Uterus (tissue), 4 donors: ENCODE measurements around the gene CCN5. TPM values are rescaled to one million over a fixed set of nuclear protein-coding genes. Genes with fewer than 3 reads are reported as not detected.

Experiments
- DNase-seq, 2 donors: peaks; one replicate each; pipeline ENCODE4 v3.0.0-alpha.2; 2019 to 2020
- H3K27ac ChIP-seq, 2 donors: fragments of 200-600 bp; sonication (generic); 1 replicate in 1 of 2; 2 replicates in 1 of 2; pipeline ENCODE4 v1.5.1; 2016 to 2018
- H3K27me3 ChIP-seq, 2 donors: fragments of 200-600 bp; sonication (generic); one replicate each; pipeline ENCODE4 v1.5.1; 2018 to 2019; ENCODE audit warnings: control low read depth in 1 of 2
- H3K36me3 ChIP-seq, 2 donors: fragments of 200-600 bp; sonication (generic); one replicate each; pipeline ENCODE4 v1.5.1; 2019; ENCODE audit warnings: control low read depth in 1 of 2
- H3K4me1 ChIP-seq, 2 donors: fragments of 200-600 bp; sonication (generic); one replicate each; pipeline ENCODE4 v1.5.1; 2018 to 2019; ENCODE audit warnings: control low read depth in 1 of 2
- H3K4me3 ChIP-seq, 2 donors: fragments of 200-600 bp; sonication (generic); 1 replicate in 1 of 2; 2 replicates in 1 of 2; pipeline ENCODE4 v1.5.1; 2018 to 2019; ENCODE audit warnings: mild to moderate bottlenecking in 1 of 2
- H3K9me3 ChIP-seq, 2 donors: fragments of 200-600 bp; sonication (generic); one replicate each; pipeline ENCODE4 v1.5.1; 2019; ENCODE audit warnings: control low read depth in 1 of 2
- CTCF ChIP-seq, 4 experiments: fragments of 200-600 bp in 2 of 4; fragments of 450-650 bp in 2 of 4; sonication (generic) in 2 of 4; IDR thresholded peaks; one replicate each; pipeline ENCODE4 v1.5.1; 2016 to 2019; ENCODE audit warnings: antibody characterized with exemption in 4 of 4, mild to moderate bottlenecking in 2 of 4, moderate library complexity in 1 of 4
- POLR2A ChIP-seq, 2 donors: fragments of 450-650 bp; IDR thresholded peaks; one replicate each; pipeline ENCODE4 v1.6.1; 2016; ENCODE audit warnings: antibody characterized with exemption in 2 of 2, mild to moderate bottlenecking in 1 of 2, moderate library complexity in 1 of 2
- intact Hi-C: fragments of 100-400 bp; cut with DNase I; formaldehyde crosslinking; loops from one replicate; pipeline ENCODE4 v1.15.1; 2023; ENCODE audit warnings: low total_unique reads
- total RNA-seq, 4 donors: library from RNA; depleted of rRNA in 3 of 4; stranded (reverse); fragments of >200 nt in 3 of 4; gene quantifications; one replicate each; pipeline versions ENCODE4 v1.1.0 to v1.2.4, GENCODE V29; 2014 to 2023
- donor health status: DM: yes; HTN: yes; CAD: no.

Gene CCN5
- total RNA-seq, 4 donors from 2014 or later, result 19.4 to 47.9 (median 29.7) TPM; not detected in 1

GRCh38 chr20:44742304-44743079, 27.3 kb downstream of the CCN5 start:
- H3K27ac ChIP-seq, result no peak overlapping the region

GRCh38 chr20:44743080-44743701, 28.0 kb downstream of the CCN5 start:
- H3K27ac ChIP-seq, result no peak overlapping the region
- intact Hi-C loops, result loop anchor here (10.0 kb wide), 1 partner anchor 122 kb away; no protein-coding TSS in a partner anchor
- H3K4me1 ChIP-seq, result no peaks in the 10 kb centered on the region
- H3K4me3 ChIP-seq, result no peak overlapping the region
- no peaks in the 10 kb centered on the region for H3K27me3 ChIP-seq
- no peaks in the 10 kb centered on the region for H3K9me3 ChIP-seq
- no peak for DNase-seq
- TF ChIP-seq CTCF (IDR thresholded peaks at IDR 0.05), result no peak
- no peak for TF ChIP-seq POLR2A (IDR thresholded peaks at IDR 0.05)
- no peaks in the 10 kb centered on the region for H3K36me3 ChIP-seq

More at GRCh38 chr20:44742304-44743079, 27.3 kb downstream of the CCN5 start:
- intact Hi-C loops, result loop anchor here (10.0 kb wide), 1 partner anchor 122 kb away; no protein-coding TSS in a partner anchor
- no peaks in the 10 kb centered on the region for H3K4me1 ChIP-seq
- TF ChIP-seq POLR2A (IDR thresholded peaks at IDR 0.05) (no peak), CTCF (IDR thresholded peaks at IDR 0.05) (no peak)
- no peaks in the 10 kb centered on the region for H3K36me3 ChIP-seq
- no peak for DNase-seq
- H3K9me3 ChIP-seq, result no peaks in the 10 kb centered on the region
- no peaks in the 10 kb centered on the region for H3K27me3 ChIP-seq
- H3K4me3 ChIP-seq, result no peak overlapping the region

- no peaks in the 10 kb centered on the region for H3K36me3 ChIP-seq
- no peaks in the 10 kb centered on the region for H3K9me3 ChIP-seq
- no peak overlapping the region for H3K4me3 ChIP-seq
- H3K27ac ChIP-seq, result no peak overlapping the region
- DNase-seq, result no peak
- TF ChIP-seq POLR2A (IDR thresholded peaks at IDR 0.05) (no peak), CTCF (IDR thresholded peaks at IDR 0.05) (no peak)
- no peaks in the 10 kb centered on the region for H3K4me1 ChIP-seq
- H3K27me3 ChIP-seq, result no peaks in the 10 kb centered on the region
- intact Hi-C loops, result loop anchor here (10.0 kb wide), 1 partner anchor 121 kb away; no protein-coding TSS in a partner anchor
Measured at GRCh38 chr20:44743916-44744655, 28.9 kb downstream of the CCN5 start.

GRCh38 chr20:44745122-44745597, 30.0 kb downstream of the CCN5 start:
- no peaks in the 10 kb centered on the region for H3K36me3 ChIP-seq
- peak overlapping the region; percentile 56 to 73 for H3K27ac ChIP-seq
- DNase-seq, result no peak
- no peaks in the 10 kb centered on the region for H3K9me3 ChIP-seq
- H3K4me1 ChIP-seq, result no peaks in the 10 kb centered on the region
- intact Hi-C loops, result loop anchor here (10.0 kb wide), 1 partner anchor 120 kb away; no protein-coding TSS in a partner anchor
- no peaks in the 10 kb centered on the region for H3K27me3 ChIP-seq
- no peak for TF ChIP-seq POLR2A (IDR thresholded peaks at IDR 0.05)
- no peak for TF ChIP-seq CTCF (IDR thresholded peaks at IDR 0.05)
- H3K4me3 ChIP-seq, result peak overlapping the region; percentile 45 to 59
